Transverse colon (tissue), 3 donors: ENCODE data around the gene DNAH11.

Experiments
- POLR2A ChIP-seq: fragments of 450-650 bp; IDR thresholded peaks from one replicate; pipeline ENCODE4 v1.6.1; 2016; ENCODE audit warnings: antibody characterized with exemption, mild to moderate bottlenecking, moderate library complexity
- TF ChIP-seq, protein P1 (sequence below), 5 experiments: fragments of 200-600 bp in 3 of 5; fragments of 450-650 bp in 2 of 5; sonication (generic) in 3 of 5; IDR thresholded peaks; 1 replicate in 2 of 5; 2 replicates in 3 of 5; pipeline ENCODE4 v1.5.1; 2016 to 2017; ENCODE audit warnings: antibody characterized with exemption in 5 of 5, inconsistent platforms in 3 of 5, mild to moderate bottlenecking in 2 of 5, moderate library complexity in 1 of 5

DNA sequence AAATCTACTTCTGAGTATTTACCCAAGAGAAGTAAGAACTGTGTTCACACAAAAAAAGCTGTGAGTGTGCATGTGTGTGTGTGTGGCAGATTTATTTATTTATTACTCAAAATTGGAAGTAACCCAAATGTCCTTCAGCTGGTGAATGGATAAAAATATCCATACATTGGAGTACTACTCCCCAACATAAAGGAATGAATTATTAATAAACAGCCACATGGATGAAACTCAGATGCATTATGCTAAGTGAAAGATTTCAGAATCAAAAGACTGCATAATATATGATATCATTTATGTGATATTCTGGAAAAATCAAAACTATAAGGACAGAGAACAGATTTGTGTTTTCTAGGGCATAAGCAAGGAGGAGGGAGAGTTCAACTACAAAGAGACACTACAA, 47.1 kb upstream of the DNAH11 start:
- no peak for TF ChIP-seq POLR2A
- TF ChIP-seq, protein P1, sequence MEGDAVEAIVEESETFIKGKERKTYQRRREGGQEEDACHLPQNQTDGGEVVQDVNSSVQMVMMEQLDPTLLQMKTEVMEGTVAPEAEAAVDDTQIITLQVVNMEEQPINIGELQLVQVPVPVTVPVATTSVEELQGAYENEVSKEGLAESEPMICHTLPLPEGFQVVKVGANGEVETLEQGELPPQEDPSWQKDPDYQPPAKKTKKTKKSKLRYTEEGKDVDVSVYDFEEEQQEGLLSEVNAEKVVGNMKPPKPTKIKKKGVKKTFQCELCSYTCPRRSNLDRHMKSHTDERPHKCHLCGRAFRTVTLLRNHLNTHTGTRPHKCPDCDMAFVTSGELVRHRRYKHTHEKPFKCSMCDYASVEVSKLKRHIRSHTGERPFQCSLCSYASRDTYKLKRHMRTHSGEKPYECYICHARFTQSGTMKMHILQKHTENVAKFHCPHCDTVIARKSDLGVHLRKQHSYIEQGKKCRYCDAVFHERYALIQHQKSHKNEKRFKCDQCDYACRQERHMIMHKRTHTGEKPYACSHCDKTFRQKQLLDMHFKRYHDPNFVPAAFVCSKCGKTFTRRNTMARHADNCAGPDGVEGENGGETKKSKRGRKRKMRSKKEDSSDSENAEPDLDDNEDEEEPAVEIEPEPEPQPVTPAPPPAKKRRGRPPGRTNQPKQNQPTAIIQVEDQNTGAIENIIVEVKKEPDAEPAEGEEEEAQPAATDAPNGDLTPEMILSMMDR (IDR thresholded peaks at IDR 0.05), result no peak
